D721Med (cell line): ENCODE results near the gene CAB39L.
A peak's percentile ranks its signal among the peaks of the same experiment; 100 is the strongest.

Experiments used
- DNase-seq: peaks from one replicate; pipeline ENCODE4 v3.0.0; 2011; ENCODE audit warnings: low spot score; ENCODE audit not compliant: insufficient read length
- FAIRE-seq: peaks from 2 replicates; lab custom pipeline; 2011; peaks lifted over from hg19 to GRCh38; lab: Jason Lieb, UNC
- TF ChIP-seq, protein P1 (sequence below): IDR thresholded peaks from 2 replicates; pipeline ENCODE4 v1.5.1; 2012; ENCODE audit warnings: mild to moderate bottlenecking, control low read depth; ENCODE audit not compliant: insufficient read depth; ENCODE audit errors: missing control alignments

Gene CAB39L

DNA sequence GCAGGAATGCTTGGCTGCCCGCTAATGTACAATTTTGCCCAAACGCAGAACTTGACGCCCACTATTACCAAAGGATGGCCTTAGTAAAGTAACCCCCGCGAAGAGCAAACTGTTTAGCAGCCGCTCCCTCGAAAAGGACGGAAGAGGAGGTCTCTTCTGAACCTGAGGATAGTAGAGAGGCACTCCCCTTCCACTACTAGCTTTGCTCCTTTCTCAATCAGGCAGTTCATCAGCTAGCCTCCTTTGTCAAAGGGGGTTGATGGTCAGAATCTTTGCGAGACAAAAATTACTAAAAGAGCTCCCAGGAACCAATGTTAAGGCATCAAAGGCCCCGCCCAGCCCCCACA lies 534 bp downstream of the CAB39L start:
- FAIRE-seq (no peak), DNase-seq (no peak)
- TF ChIP-seq, protein P1, sequence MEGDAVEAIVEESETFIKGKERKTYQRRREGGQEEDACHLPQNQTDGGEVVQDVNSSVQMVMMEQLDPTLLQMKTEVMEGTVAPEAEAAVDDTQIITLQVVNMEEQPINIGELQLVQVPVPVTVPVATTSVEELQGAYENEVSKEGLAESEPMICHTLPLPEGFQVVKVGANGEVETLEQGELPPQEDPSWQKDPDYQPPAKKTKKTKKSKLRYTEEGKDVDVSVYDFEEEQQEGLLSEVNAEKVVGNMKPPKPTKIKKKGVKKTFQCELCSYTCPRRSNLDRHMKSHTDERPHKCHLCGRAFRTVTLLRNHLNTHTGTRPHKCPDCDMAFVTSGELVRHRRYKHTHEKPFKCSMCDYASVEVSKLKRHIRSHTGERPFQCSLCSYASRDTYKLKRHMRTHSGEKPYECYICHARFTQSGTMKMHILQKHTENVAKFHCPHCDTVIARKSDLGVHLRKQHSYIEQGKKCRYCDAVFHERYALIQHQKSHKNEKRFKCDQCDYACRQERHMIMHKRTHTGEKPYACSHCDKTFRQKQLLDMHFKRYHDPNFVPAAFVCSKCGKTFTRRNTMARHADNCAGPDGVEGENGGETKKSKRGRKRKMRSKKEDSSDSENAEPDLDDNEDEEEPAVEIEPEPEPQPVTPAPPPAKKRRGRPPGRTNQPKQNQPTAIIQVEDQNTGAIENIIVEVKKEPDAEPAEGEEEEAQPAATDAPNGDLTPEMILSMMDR, result no peak

DNA sequence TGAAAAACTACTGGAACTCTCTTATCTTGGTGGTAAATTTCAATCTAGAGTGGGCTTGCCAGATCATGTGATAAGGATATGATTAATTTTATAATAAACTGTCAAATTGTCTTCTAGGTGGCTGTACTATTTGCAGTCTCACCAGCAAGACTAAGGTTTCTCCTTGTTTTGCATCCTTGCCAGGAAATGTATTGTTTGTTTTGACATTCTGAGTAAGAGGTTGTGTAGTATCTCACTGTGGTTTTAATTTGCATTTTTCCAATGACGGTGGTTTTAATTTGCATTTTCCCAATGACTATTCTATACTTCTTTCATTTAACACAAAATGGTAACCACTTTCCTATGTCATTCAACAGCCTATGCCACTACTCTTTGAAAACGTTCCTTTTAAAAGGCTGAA lies 2.0 kb downstream of the CAB39L start:
- TF ChIP-seq, protein P1, result no peak
- DNase-seq (no peak), FAIRE-seq (no peak)

DNA sequence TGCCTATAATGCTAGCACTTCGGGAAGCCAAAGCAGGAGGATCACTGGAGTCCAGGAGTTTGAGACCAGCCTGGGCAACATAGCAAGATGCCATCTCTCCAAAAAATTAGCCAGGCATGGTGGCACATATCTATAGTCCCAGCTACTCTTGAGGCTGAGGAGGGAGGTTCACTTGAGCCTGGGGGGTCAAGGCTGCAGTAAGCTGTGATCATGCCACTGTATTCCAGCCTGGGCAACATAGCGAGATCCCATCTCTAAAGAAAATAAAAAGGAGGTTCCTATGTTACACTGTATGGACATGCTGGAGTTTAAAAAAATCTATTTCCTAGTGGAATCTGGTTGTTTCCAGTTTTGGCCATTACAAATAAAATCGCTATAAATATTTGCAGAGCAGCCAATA lies 2.6 kb downstream of the CAB39L start:
- no peak for DNase-seq
- no peak for FAIRE-seq
- TF ChIP-seq, protein P1, result no peak

DNA sequence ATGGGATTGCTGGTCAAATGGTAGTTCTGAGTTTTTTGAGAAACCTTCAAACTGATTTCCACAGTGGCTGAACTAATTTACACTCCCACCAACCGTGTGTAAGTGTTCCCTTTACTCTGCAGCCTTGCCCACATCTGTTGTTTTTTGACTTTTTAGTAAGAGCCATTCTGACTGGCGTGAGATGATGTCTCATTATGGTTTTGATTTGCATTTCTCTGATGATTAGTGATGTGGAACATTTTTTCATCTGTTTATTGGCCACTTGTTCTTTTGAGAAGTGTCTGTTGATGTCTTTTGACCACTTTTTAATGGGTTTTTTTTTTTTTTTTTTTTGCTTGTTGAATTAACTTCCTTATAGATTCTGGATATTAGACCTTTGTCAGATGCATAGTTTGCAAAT lies 4.3 kb downstream of the CAB39L start:
- FAIRE-seq (no peak), DNase-seq (no peak)
- TF ChIP-seq, protein P1, result no peak

DNA sequence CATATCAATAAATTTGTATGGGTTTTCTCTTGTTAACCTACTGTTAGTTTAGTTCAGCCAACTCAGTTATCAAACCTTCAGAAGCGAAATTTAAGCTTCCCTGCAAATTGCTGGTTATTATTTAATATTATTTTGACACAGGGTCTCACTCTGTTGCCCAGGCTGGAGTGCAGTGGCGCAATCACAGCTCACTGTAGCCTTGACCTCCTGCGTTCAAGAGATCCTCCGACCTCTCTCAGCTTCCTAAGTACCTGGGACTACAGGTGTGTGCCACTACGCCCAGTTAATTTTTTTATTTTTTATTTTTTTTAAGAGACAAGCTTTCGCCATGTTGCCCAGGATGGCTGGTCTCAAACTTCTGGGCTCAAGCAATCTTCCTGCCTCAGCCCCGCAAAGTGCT lies 6.2 kb downstream of the CAB39L start:
- FAIRE-seq, result no peak

DNA sequence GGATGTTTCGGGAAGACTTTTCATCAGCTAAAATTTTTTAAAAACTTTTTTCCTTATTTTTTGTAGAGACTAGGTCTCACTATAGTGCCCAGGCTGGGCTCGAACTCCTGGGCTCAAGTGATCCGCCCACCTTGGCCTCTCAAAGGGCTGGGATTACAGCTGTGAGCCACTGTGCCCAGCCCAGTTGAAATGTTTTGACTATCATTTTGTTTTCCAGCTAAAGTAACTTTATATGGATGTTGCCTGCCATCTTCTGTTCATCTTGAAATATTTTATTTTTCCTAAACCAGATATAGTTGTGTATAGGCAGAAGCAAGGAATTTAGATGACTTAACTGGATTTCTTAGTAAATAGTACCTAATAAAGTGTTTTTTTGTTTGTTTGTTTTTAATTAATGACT lies 7.0 kb downstream of the CAB39L start:
- no peak for FAIRE-seq
- TF ChIP-seq, protein P1, result peak; percentile 7
- DNase-seq, result no peak

More for the DNA sequence above, 6.2 kb downstream of the CAB39L start:
- no peak for DNase-seq
- TF ChIP-seq, protein P1, result no peak

DNA sequence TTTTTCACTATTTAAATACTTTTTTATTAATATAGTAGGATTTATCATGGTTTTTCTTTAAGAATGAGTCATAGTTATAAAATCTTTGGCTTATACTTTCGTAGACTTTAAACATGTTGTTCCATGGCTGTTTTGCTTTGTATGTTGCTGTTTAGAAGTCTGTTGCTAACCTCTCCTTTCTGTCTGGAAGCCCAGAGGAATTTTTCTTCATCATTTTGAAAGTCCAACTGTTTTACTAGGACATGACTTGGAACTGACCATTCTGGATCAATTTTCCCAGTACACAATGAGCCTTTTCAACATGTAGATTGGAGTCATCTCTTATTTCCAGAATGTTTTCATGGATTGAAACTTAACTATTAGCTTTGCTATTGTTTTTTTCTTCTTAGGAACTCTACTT lies 7.9 kb downstream of the CAB39L start:
- TF ChIP-seq, protein P1, result no peak
- no peak for DNase-seq

More for the DNA sequence above, 7.9 kb downstream of the CAB39L start:
- peak; percentile 58 for FAIRE-seq
